Measurements from ENCODE around the gene IQCB1.

GRCh38 chr3:121871430-121871829 lies 36.6 kb upstream of the IQCB1 start:
- no peak for TF ChIP-seq REST (IDR thresholded peaks at IDR 0.05; ENCODE audit: insufficient read depth in 1 of 2, low read depth in 2 of 2, low read length in 1 of 2)
- TF ChIP-seq CTCF (IDR thresholded peaks at IDR 0.05) = no peak
- TF ChIP-seq POLR2AphosphoS5 (IDR thresholded peaks at IDR 0.05; ENCODE audit: low read depth, low read length) = no peak
